HFF-Myc (cell line): Measurements from ENCODE around the gene GYS1.

ENCODE experiments used
- DNase-seq: peaks from one replicate; pipeline ENCODE4 v3.0.0-alpha.2; 2011; ENCODE audit warnings: low read depth; ENCODE audit errors: extremely low read depth
- H3K4me3 ChIP-seq: replicated peaks from 2 replicates; pipeline ENCODE4 v1.5.1; 2011; ENCODE audit warnings: low read depth, mild to moderate bottlenecking, control low read depth, low read length
- CTCF ChIP-seq: IDR thresholded peaks from 2 replicates; pipeline ENCODE4 v1.5.1; 2012; ENCODE audit warnings: mild to moderate bottlenecking, low read depth, low read length, control low read depth; ENCODE audit errors: missing control alignments

The GYS1 gene

GRCh38 chr19:49017666-49018351, 24.7 kb upstream of the GYS1 start:
- H3K4me3 ChIP-seq: peak overlapping the region; percentile 29
- DNase-seq: peak; percentile 26
- peak; percentile 39 for TF ChIP-seq CTCF

DNA sequence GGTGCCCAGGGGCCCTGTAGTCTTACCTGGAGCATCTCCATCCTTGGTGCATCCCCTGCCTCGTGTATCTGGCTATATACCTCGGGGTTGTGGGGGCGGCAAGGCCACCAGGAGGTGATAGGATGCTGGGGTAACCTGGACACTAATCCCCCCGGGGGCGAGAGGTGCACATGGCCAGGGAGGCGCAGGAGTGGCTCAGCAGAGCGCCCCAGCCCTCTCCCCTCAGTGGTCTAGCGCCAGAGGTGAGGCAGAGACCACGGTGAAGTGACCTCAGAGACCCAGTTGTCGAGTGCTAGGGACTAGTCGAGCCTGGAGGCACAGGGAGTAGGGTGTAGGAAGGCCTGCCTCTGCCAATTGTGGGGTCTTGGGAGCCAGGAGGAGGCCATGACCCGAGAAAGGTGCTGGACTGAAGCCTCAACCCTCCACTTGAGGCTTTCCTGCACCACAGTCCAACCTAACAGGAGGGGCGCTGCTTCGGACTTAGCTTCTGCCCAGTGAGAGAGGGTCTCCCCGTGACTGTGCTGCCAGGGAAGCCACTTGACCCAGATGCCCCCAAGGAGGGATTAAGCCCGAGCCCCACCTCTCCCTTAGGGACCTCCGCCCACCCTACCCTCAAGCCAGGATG, 24.0 kb upstream of the GYS1 start, which contains the start of gene LHB:
Gene LHB, minus strand, starts transcription at position 51 of the 625 bp plus-strand sequence. Its CDS starts 10 bp downstream, at position 41.
- DNase-seq: no peak
- TF ChIP-seq CTCF: no peak
- peak within 1 kb of the TSS; percentile 29 for H3K4me3 ChIP-seq

DNA sequence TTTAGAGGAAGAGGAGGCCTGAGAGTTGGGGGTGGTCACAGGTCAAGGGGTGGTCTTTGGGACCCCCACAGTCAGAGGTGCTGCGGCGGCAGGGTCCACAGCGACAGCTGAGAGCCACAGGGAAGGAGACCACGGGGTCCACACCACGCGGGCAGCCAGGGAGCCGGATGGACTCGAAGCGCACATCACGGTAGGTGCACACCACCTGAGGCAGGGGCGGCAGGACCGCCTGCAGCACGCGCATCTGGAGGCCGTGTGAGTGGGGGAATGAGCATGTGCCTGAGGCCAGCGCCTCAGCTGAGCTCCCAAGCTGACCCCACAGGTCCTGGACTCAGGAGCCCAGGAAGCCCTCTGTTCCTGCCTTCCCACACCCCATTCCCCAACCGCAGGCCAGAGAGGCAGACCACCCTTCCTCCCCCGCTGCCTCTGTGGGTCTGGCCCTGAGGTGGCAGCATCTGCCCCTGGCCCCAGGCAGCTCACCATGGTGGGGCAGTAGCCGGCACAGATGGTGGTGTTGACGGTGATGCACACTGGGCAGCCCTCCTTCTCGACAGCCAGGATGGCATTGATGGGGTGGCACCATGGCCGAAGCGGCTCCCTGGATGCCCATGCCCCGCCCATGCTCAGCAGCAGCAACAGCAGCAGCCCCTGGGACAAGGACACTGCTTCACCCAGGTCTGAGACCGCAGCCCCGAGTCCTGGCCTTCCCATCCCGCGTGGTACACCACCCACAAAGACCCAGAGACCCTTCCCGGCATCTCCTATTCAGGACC, 23.1 kb upstream of the GYS1 start:
- DNase-seq: no peak

GRCh38 chr19:49014870-49015255, 21.8 kb upstream of the GYS1 start:
- no peak overlapping the region for H3K4me3 ChIP-seq
- DNase-seq: no peak
- no peak for TF ChIP-seq CTCF

More for the DNA sequence above, 23.1 kb upstream of the GYS1 start:
- no peak for TF ChIP-seq CTCF
- H3K4me3 ChIP-seq: no peak overlapping the region

DNA sequence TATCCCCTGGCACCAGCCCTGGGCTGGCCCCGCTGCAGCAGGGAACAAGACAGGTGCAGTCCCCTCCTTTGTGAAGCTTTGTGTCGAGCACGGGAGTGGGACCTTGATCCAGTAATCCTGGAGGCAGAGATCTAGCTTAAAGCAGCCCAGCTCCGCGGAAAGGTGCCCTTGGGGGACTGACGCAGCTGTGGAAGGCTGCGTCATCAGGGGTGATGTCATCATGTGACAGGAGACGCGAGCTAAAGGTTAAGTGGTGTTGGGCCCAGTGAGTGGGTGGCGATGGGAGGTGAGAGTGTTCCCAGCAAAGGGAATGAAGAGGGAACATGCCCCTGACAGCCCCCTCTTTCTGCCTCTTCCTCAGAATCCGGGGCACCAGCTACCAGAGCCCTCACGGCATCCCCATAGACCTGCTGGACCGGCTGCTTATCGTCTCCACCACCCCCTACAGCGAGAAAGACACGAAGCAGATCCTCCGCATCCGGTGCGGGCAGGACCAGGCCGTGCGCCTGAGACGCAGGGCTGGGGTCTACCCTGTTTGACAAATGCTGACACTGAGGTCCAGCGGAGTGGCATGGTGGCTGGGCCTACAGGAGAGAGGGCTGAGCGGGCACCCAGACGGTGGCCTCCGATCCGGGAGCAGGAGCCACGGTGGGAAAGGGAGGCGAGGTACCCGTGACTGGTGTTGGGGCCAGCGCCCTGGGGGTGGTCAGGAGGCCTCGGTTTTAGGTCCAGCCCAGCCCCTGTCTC, 21.2 kb upstream of the GYS1 start:
- no peak for TF ChIP-seq CTCF
- H3K4me3 ChIP-seq: no peak overlapping the region
- DNase-seq: no peak

- H3K4me3 ChIP-seq: no peak overlapping the region
- TF ChIP-seq CTCF: no peak
- DNase-seq: no peak
Observed at GRCh38 chr19:49011194-49011593, 18.1 kb upstream of the GYS1 start.
